Testis (tissue), 2 donors: ENCODE results near the gene UNC93B1.

ENCODE experiments used
- CTCF ChIP-seq, 3 experiments: fragments of 450-650 bp in 2 of 3; fragments of 200-600 bp in 1 of 3; sonication (generic) in 1 of 3; IDR thresholded peaks; one replicate each; pipeline ENCODE4 v1.5.1; 2016 to 2019; ENCODE audit warnings: antibody characterized with exemption in 3 of 3, mild to moderate bottlenecking in 2 of 3, moderate library complexity in 1 of 3
- POLR2A ChIP-seq: fragments of 450-650 bp; IDR thresholded peaks from one replicate; pipeline ENCODE4 v1.6.1; 2017; ENCODE audit warnings: antibody characterized with exemption, mild to moderate bottlenecking, moderate library complexity

- no peak for TF ChIP-seq CTCF (IDR thresholded peaks at IDR 0.05)
- no peak for TF ChIP-seq POLR2A
These were observed 9.1 kb upstream of the UNC93B1 start for GRCh38 chr11:68012843-68013610.
